HG03378 (cell line): Measurements from ENCODE around the gene CTIF.

Experiments used
- ATAC-seq: cut with Tn5 transposase; IDR thresholded peaks from one replicate; pipeline ENCODE4 v1.9.1; 2021; ENCODE audit warnings: mild to moderate bottlenecking, moderate library complexity; ENCODE audit not compliant: unreplicated experiment

The CTIF gene

DNA sequence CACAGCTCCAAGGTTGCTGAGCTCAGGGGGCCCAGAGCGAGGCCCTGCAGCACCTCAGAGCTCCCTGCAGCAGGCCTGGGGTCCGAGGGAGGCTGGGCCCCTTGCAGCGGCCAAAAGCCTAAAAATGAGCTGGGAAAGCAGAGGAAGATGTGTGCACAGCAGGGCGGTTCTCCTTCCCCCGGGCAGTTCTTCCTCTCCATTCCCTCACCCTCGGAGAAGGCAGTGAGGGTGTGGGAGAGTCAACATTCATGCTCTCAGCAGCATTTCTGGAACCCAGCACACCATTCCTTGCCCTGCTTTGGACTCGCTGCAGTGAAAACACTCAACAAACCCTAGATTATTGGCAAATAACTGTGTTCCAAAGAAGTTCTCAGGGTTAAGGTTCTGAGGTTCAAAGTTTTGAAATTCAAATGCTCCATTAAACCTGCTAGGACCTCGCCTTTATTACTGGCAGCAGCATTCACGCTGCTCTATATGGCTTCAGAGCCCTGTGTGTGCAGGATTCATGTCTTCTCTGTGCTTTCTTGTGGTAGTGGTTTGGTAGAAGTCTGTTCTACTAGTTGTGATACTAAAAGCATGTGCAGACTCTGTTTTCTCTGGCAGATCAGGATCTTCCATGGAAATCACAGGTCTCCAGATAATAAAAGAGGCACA is 79.1 kb downstream of the CTIF start:
- no peak for ATAC-seq

DNA sequence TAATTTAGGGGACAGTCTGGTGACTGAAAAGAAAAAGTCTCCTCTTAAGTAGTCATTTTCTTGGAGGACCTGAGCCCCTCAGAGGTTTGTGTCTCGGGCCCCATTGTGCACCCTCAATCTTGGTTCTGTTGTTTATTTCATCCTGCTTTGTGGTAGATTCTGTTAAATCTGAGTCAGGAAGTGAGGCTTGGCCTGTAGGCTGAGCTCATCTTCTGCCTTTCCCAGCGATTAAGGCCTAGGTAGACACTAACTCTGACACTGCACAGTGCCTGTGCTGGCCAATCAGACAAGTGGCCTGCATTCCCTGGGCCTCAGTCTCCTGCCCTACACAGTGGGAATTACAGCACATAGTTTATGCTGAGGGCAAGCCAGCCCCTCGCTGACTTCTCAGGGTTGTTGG is 80.2 kb downstream of the CTIF start:
- ATAC-seq: no peak

DNA sequence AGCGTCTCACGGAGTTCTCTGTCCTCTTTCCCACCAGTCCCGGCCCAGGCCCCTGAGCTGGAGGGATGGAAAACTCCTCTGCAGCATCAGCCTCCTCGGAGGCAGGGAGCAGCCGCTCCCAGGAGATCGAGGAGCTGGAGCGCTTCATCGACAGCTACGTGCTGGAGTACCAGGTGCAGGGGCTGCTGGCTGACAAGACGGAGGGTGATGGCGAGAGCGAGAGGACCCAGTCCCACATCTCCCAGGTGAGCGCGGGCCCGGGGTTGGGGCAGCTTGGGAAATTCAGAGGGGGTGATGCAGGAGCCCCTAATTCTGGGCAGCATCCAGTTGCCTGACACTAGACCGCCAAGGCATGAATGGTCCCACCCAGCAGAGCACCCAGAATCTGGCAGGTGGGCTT is 80.7 kb downstream of the CTIF start:
- no peak for ATAC-seq

- no peak for ATAC-seq
Measured at GRCh38 chr18:48620071-48620470, 81.2 kb downstream of the CTIF start.

- ATAC-seq: no peak
Measured at GRCh38 chr18:48621240-48621639, 82.4 kb downstream of the CTIF start.

DNA sequence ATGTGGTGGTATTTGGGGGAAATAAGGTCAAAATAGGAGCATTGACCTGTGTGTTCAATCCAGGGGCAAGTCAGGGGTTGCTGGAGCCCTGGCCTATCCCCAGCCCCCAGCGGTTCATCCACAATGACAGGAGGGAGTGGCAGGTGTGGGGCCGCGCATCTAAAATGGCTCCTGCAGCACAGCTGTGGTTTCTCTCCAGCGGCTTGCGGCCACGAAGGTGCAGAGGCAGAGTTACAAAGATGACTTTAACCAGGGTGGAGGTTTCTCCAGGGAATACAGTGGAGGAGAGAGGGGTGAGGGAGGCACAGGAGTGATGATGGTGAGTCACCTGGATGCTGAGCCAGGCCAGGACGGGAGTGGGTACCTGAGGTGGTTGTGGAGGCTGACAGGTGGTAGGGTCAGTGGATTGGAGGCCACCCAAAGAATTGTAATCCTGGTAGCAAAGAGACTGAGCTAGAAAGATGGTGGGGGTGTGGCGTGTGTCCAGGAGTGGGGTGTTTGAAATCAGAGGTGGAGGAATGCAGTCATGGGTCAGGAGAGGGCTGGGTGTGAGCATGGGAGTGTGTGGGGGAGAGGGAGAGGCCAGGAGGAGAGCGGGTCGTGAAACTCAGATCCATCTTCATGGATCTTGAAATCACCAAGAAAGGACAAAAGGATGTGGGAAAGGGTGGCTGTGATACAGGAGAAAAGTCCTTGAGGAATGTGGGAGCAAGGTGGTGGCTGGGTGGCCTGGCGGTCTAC is 83.2 kb downstream of the CTIF start:
- no peak for ATAC-seq

- no peak for ATAC-seq
Measured at GRCh38 chr18:48622911-48623431, 84.1 kb downstream of the CTIF start.

DNA sequence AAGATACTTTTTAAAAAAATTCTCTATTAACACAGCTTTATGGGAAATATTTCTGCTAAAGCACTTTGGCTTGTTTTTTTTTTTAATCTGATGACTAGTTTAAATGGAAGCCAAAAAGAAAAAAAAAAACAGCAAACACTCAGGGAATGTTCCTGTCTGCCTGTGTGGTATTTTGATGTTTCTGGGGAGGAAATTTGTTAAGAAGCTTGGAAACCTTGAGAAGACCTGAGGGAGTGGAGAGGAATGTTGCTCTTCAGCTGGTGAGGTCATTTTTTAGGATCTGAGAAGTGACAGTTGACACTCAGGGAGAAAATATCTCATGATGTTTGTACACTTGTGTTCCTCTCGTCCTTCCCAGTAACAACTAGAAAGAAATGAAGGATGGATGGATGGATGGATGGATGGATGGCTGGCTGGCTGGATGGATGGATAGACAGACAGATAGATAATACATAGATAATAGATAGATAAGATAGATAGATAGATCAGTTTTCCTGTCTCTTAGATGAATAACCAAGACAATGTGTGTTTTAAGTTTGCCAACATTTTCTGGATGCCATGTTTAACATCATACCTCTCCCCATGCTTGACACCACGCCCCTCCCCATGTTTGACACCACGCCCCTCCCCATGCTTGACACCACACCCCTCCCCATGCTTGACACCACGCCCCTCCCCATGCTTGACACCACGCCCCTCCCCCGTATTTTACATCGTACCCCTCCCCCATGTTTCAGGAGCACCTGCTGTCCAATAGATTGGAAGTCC is 84.8 kb downstream of the CTIF start:
- no peak for ATAC-seq

- no peak for ATAC-seq
Measured at GRCh38 chr18:48624856-48625255, 86.0 kb downstream of the CTIF start.

DNA sequence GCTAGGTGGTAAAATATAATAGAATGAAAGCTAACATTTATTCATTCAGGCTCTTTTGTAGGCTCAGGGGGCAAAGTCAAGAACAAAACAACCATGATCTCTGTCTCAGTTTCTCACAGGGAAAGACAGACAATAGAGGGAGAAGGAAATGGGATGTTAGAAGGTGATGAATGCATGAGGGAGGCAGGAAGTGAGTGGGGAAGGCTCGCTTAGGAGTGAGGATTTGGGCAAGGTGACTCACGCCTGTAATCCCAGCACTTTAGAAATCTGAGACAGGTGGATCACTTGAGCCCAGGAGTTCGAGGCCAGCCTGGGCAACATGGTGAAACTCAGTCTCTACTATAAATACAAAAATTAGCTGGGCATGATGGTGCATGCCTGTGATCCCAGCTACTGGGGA is 88.4 kb downstream of the CTIF start:
- no peak for ATAC-seq

DNA sequence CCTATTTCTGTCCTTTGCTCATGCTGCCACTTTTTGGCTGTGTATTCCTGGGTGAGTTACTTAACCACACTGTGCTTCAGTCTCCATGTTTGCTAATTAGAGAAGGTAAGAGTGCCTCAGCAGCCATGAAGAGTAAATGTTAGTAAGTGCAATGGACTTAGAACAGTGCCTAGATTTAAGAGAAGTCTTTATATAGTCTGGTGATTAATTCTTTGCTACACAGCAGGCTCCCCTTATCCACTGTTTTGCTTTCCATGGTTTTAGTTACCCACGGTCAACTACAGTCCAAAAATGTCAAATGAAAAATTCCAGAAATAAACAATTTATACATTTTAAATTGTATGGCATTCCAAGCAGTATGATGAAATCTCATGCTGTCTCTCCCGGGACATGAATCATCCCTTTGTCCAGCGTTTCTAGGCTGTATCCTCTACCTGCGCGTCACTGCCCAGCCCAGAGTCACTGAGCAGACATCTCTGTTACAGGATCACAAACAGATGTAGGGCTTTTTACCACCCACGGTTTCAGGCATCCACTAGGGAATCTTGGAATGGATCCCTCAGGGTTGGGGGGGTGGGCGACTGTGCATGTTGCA is 91.0 kb downstream of the CTIF start:
- ATAC-seq: no peak

GRCh38 chr18:48631851-48632250 is 93.0 kb downstream of the CTIF start:
- no peak for ATAC-seq

DNA sequence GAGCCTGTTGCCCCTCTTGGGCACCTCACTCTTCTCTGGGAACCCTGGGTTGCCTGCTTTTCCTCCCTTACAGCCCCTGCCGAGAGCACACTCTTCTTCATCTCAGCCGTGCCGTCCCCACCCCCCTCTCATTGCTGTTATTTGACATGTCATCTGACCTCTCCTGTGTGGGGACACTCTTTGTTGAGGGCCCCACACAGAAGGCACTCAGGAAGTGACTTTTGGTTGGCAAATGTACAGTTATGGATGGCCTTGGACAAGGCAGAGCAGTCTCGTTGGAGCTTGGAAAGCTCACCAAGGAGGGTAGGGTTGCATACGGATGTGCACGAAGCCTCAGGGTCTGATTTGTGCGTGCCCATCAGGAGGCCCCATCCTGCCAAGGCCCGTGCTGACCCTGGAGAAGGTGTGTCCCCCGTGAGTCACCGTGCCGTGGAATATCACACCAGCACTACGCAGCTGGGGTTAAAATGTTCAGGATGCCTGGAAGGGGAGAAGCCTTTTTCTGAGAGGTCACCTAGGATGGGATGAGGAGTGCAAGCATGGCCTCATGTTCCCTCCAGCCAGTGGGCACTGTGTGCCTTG is 93.9 kb downstream of the CTIF start:
- ATAC-seq: no peak

- no peak for ATAC-seq
Measured at GRCh38 chr18:48634491-48634890, 95.7 kb downstream of the CTIF start.

GRCh38 chr18:48634975-48635374 is 96.1 kb downstream of the CTIF start:
- ATAC-seq: no peak

DNA sequence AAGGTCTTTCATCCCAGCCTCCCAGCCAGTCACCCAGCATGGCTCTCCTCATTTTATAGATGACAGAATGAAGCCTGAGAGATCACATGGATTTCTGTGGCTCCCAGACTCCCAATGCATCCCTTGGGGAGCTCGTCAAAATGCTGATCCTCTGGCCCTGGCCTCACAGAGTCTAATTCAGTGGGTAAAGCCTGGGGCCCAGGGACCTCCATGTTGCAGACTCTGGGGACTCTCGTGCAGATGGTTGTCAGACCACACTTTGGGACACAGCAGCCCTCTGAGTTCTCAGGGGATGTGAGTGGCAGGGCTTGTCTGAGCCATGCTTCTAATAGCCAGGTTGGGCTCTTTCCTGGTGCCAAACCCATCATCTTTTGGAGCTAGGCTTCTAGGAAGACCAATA is 97.0 kb downstream of the CTIF start:
- no peak for ATAC-seq

GRCh38 chr18:48636436-48636835 is 97.6 kb downstream of the CTIF start:
- ATAC-seq: no peak

- no peak for ATAC-seq
Measured at GRCh38 chr18:48637081-48637990, 98.5 kb downstream of the CTIF start.

GRCh38 chr18:48638451-48638850 is 99.6 kb downstream of the CTIF start:
- ATAC-seq: no peak
